OCI-LY7 (cell line): ENCODE measurements around the gene HDAC10. TPM values are rescaled to one million over a fixed set of nuclear protein-coding genes. Genes with fewer than 3 reads are reported as not detected.

Experiments used
- BruUV-seq: library from RNA; stranded (reverse); fragments of 400-500 nt; replicated peaks from 2 replicates; lab custom pipeline; 2021; lab: Mats Ljungman, UMichigan
- CTCF ChIA-PET: fragments of 300-600 bp; sonication (Branson Sonifier 250); formaldehyde crosslinking; loops from one replicate; lab custom pipeline; 2022; ENCODE audit warnings: antibody characterized with exemption; ENCODE audit not compliant: unreplicated experiment; lab: Charles Lee
- POLR2A ChIA-PET: fragments of 300-600 bp; sonication (Branson Sonifier 250); formaldehyde crosslinking; loops from one replicate; lab custom pipeline; 2022; ENCODE audit warnings: antibody characterized with exemption; lab: Charles Lee
- DNase-seq: peaks from one replicate; pipeline ENCODE4 v3.0.0-alpha.2; 2015; ENCODE audit warnings: low spot score
- H2AFZ ChIP-seq: fragments of 200-600 bp; sonication (generic), shearing (Covaris generic); 2 replicates; pipeline ENCODE4 v1.6.1; 2014; ENCODE audit warnings: mild to moderate bottlenecking, antibody characterized with exemption, low read length, moderate library complexity
- H3K27ac ChIP-seq: fragments of 200-600 bp; sonication (generic); 2 replicates; pipeline ENCODE4 v1.5.1; 2014; ENCODE audit warnings: mixed run types, low read depth, mild to moderate bottlenecking, moderate library complexity, low read length, inconsistent platforms; ENCODE audit not compliant: poor library complexity, severe bottlenecking
- H3K36me3 ChIP-seq: fragments of 200-600 bp; sonication (generic); 2 replicates; pipeline ENCODE4 v1.6.1; 2014; ENCODE audit warnings: mild to moderate bottlenecking, antibody characterized with exemption, low read length, moderate library complexity, mixed read lengths; ENCODE audit not compliant: insufficient read depth
- H3K4me1 ChIP-seq: fragments of 200-600 bp; sonication (generic); 2 replicates; pipeline ENCODE4 v1.5.1; 2014; ENCODE audit warnings: mild to moderate bottlenecking, low read length; ENCODE audit not compliant: insufficient read depth, poor library complexity, severe bottlenecking
- H3K4me2 ChIP-seq: fragments of 200-600 bp; sonication (generic); 2 replicates; pipeline ENCODE4 v1.6.1; 2014; ENCODE audit warnings: mild to moderate bottlenecking, low read length
- H3K4me3 ChIP-seq: fragments of 200-600 bp; sonication (generic); 2 replicates; pipeline ENCODE4 v1.5.1; 2014; ENCODE audit warnings: mild to moderate bottlenecking, low read depth, low read length; ENCODE audit not compliant: poor library complexity, severe bottlenecking
- H3K79me2 ChIP-seq: fragments of 200-600 bp; sonication (generic); 2 replicates; pipeline ENCODE4 v1.6.1; 2016; ENCODE audit warnings: low read depth, mild to moderate bottlenecking, low read length, moderate library complexity, mixed read lengths; ENCODE audit not compliant: insufficient read depth
- H3K9me2 ChIP-seq: fragments of 200-600 bp; sonication (generic); 2 replicates; pipeline ENCODE4 v1.6.1; 2016; ENCODE audit warnings: mild to moderate bottlenecking, low read length, mixed read lengths; ENCODE audit not compliant: insufficient read depth
- H3K9me3 ChIP-seq: fragments of 200-600 bp; sonication (generic); 2 replicates; pipeline ENCODE4 v1.6.1; 2014; ENCODE audit warnings: mild to moderate bottlenecking, mixed run types, low read length, mixed read lengths
- H4K20me1 ChIP-seq: fragments of 200-600 bp; sonication (generic); 2 replicates; pipeline ENCODE4 v1.6.1; 2014; ENCODE audit warnings: mild to moderate bottlenecking, antibody characterized with exemption, low read length, moderate library complexity, mixed read lengths; ENCODE audit not compliant: insufficient read depth
- EZH2phosphoT487 ChIP-seq: fragments of 200-600 bp; sonication (generic); IDR thresholded peaks from 2 replicates; pipeline ENCODE4 v1.6.1; 2018; ENCODE audit warnings: low read depth, borderline replicate concordance, mild to moderate bottlenecking, mixed run types, antibody characterized with exemption, low read length, moderate library complexity, mixed read lengths
- intact Hi-C: fragments of 100-400 bp; cut with micrococcal nuclease; formaldehyde crosslinking; loops from one replicate; pipeline ENCODE4 v1.10.0; 2022; ENCODE audit not compliant: unreplicated experiment
- total RNA-seq, 2 experiments: library from RNA; depleted of rRNA in 1 of 2; stranded (reverse); fragments of >200 nt in 1 of 2; shearing (Covaris generic) in 1 of 2; gene quantifications; 2 replicates each; pipeline ENCODE4 v1.2.3, GENCODE V29; 2014 to 2022
- TF ChIP-seq, protein P1 (sequence below): fragments of 200-600 bp; sonication (generic); conservative IDR thresholded peaks from 2 replicates; pipeline ENCODE4 v1.5.1; 2014; ENCODE audit warnings: mild to moderate bottlenecking, antibody characterized with exemption, low read length, moderate library complexity, mixed read lengths

The HDAC10 gene
- total RNA-seq, 2 experiments from 2014 or later, result 49.4 to 74.9 TPM

DNA sequence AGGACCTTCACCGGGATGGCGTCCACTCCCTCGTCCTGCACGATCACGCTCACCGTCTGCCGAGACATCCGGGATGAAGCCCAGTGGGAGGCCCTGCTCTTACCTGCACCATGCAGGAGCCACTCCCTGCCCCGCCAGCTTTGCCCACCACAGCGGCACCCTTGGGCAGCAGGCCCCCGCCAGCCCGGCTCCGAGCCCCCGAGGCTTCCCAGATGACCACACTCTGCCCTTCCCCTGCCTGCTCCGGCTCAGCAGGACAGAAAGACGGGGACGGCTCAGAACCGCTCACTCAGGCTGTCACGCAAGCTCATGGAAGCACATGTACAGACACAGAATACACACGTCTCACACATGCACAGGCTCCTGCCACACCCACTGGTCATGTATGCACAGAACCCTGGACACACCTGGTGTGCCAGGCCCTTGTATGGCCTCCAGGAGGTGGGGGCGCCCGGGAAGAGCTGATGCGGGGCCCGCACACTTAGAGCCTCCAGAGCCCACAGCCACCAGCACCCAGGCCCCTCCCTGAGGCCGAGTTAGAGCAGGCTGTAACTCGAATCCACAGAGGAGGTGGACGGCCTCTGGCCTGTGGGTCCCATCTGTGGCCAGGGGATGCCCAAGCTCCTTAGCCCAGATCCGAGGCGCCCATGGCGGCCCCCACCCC lies 28.0 kb upstream of the HDAC10 start:
- ChIA-PET CTCF (no interaction called here), POLR2A (no interaction called here)
- no peaks in the 10 kb centered on the region for H3K9me2 ChIP-seq
- H3K4me3 ChIP-seq, result no peak overlapping the region
- H3K4me2 ChIP-seq, result no peak overlapping the region
- TF ChIP-seq, protein P1, sequence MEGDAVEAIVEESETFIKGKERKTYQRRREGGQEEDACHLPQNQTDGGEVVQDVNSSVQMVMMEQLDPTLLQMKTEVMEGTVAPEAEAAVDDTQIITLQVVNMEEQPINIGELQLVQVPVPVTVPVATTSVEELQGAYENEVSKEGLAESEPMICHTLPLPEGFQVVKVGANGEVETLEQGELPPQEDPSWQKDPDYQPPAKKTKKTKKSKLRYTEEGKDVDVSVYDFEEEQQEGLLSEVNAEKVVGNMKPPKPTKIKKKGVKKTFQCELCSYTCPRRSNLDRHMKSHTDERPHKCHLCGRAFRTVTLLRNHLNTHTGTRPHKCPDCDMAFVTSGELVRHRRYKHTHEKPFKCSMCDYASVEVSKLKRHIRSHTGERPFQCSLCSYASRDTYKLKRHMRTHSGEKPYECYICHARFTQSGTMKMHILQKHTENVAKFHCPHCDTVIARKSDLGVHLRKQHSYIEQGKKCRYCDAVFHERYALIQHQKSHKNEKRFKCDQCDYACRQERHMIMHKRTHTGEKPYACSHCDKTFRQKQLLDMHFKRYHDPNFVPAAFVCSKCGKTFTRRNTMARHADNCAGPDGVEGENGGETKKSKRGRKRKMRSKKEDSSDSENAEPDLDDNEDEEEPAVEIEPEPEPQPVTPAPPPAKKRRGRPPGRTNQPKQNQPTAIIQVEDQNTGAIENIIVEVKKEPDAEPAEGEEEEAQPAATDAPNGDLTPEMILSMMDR, result no peak
- TF ChIP-seq EZH2phosphoT487, result no peak
- no peaks in the 10 kb centered on the region for H3K79me2 ChIP-seq
- BruUV-seq, result no TSS peak
- peaks cover 5% of the 10 kb centered on the region; the same call in 1 of the 2 replicates for H3K9me3 ChIP-seq
- no peaks in the 10 kb centered on the region for H4K20me1 ChIP-seq
- H3K4me1 ChIP-seq, result peaks cover 8% of the 10 kb centered on the region
- peaks cover 16% of the 10 kb centered on the region; the same call in 1 of the 2 replicates for H3K36me3 ChIP-seq
- no peak overlapping the region for H3K27ac ChIP-seq
- no peak overlapping the region for H2AFZ ChIP-seq
- intact Hi-C loops, result no loop called here
- DNase-seq, result no peak

DNA sequence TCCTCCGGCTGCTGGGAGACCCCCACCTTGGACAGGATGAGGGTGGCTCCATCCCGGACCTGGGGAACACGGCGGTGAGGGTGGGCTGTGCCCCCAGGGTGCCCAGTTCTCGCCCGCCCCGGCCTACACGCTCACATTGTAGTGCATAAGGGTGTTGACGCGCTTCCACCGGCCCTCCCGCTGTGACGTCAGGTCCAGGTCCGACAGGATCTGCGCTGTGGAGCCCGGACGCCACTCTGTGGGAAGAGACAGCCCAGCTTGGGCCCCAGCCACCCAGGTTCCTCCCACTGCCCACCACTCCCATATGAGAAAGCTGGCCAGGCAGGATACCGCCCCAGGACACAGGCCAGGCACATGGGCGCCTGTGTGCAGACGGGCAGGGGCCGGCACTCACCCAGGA lies 27.4 kb upstream of the HDAC10 start:
- no peak for DNase-seq
- Histone ChIP-seq H3K4me1 (peaks cover 9% of the 10 kb centered on the region), H3K9me3 (peaks cover 5% of the 10 kb centered on the region; the same call in 1 of the 2 replicates), H4K20me1 (no peaks in the 10 kb centered on the region), H3K4me2 (no peak overlapping the region), H3K9me2 (no peaks in the 10 kb centered on the region), H2AFZ (no peak overlapping the region), H3K27ac (no peak overlapping the region), H3K36me3 (peaks cover 16% of the 10 kb centered on the region; the same call in 1 of the 2 replicates), H3K79me2 (no peaks in the 10 kb centered on the region), H3K4me3 (no peak overlapping the region)
- ChIA-PET POLR2A (no interaction called here), CTCF (no interaction called here)
- intact Hi-C loops, result no loop called here
- BruUV-seq, result no TSS peak
- no peak for TF ChIP-seq EZH2phosphoT487
- TF ChIP-seq, protein P1, result no peak

DNA sequence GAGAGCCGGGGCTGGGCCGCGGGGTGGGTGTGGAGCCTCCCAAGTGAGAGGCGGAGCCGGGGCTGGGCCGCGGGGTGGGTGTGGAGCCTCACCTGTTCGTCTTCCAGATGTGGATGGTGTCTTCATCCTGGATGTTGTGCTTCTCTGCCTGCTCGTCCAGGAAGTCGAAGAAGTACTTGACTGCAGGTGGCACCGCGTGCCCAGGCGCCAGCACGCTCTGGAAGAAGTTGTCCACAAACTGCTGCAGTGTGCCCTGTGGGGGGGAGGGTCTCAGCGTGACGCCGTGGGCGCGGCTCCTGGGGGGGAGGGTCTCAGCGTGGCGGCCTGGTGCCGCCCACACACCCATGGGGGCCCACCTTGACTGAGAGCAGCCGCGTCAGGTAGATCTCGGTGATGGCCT lies 26.7 kb upstream of the HDAC10 start:
- Histone ChIP-seq H2AFZ (no peak overlapping the region), H3K4me3 (no peak overlapping the region), H3K9me2 (no peaks in the 10 kb centered on the region), H4K20me1 (no peaks in the 10 kb centered on the region), H3K27ac (no peak overlapping the region), H3K4me2 (no peak overlapping the region), H3K4me1 (peaks cover 9% of the 10 kb centered on the region), H3K9me3 (peaks cover 5% of the 10 kb centered on the region; the same call in 1 of the 2 replicates), H3K79me2 (no peaks in the 10 kb centered on the region), H3K36me3 (peaks cover 16% of the 10 kb centered on the region; the same call in 1 of the 2 replicates)
- ChIA-PET CTCF (no interaction called here), POLR2A (no interaction called here)
- intact Hi-C loops, result loop anchor here (2.0 kb wide), 2 partner anchors 41 to 49 kb away; partner anchors contain the start of gene DENND6B
- no peak for DNase-seq
- TF ChIP-seq EZH2phosphoT487, result no peak
- TF ChIP-seq, protein P1, result no peak
- BruUV-seq, result no TSS peak
